ENCODE measurements around the gene PARD3B. TPM values are rescaled to one million over a fixed set of nuclear protein-coding genes. Genes with fewer than 3 reads are reported as not detected.

The PARD3B gene
- total RNA-seq, 1 donor from 2014 or later: 6.5 TPM

DNA sequence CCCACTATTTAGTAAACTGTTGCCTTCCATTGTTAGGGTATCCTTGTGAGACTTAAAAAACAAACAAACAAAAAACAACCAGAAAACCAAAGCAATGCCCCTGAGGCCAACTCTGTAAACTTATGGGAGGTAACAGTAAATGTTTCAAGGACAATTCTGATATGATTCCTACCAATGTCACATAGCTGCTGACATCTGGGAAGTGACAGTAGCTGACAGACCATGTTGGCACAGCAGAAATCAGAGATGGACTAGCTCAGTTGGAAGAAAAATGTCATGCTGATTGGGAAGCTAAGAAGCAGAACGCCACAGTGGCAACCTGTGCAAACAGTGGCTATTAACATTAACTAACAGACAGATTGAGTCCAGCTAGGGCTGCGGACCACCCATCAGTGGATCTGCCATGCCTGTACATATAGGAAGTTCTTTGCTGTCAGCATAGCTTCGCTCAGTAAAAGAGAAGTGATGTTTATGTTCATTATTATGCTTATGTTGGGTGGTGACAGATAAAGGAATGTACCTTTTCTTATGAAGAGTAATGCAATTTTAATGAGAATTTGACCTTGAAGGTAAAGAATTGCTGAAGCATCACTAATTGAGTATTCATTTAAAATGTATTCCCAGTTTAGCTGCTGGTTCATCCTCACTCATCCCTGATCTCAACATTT lies 180.6 kb downstream of the PARD3B start:
- no peak for DNase-seq (ENCODE audit: low read depth)
- TF ChIP-seq, protein P1, sequence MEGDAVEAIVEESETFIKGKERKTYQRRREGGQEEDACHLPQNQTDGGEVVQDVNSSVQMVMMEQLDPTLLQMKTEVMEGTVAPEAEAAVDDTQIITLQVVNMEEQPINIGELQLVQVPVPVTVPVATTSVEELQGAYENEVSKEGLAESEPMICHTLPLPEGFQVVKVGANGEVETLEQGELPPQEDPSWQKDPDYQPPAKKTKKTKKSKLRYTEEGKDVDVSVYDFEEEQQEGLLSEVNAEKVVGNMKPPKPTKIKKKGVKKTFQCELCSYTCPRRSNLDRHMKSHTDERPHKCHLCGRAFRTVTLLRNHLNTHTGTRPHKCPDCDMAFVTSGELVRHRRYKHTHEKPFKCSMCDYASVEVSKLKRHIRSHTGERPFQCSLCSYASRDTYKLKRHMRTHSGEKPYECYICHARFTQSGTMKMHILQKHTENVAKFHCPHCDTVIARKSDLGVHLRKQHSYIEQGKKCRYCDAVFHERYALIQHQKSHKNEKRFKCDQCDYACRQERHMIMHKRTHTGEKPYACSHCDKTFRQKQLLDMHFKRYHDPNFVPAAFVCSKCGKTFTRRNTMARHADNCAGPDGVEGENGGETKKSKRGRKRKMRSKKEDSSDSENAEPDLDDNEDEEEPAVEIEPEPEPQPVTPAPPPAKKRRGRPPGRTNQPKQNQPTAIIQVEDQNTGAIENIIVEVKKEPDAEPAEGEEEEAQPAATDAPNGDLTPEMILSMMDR (IDR thresholded peaks at IDR 0.05; ENCODE audit: insufficient read depth, low read length, poor library complexity, severe bottlenecking): no peak
- no peak overlapping the region for H3K4me3 ChIP-seq (ENCODE audit: low read depth, low read length)
- H3K36me3 ChIP-seq (ENCODE audit: control insufficient read depth, insufficient read depth, low read length): no peaks in the 10 kb centered on the region
- no peaks in the 10 kb centered on the region for H3K27me3 ChIP-seq (ENCODE audit: control insufficient read depth, insufficient read depth, low read length)

DNA sequence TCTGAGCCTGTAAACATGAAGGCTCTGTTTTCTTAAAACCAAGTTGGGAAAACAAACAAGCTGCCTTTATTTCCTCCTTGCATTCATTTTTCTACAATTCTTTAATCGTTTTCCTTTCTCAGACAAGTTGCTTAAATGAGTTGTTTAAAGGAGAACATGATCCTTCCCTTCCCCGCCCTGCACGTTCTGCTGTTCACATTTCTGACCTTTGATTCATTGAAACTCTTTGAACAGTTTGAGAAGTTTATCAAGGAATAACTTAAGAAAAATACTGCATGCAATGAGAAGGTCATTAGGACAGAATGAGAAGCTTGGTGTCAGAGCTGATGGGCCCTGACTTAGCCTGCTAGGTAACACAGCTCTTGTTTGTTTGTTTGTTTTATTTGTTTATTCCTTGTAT lies 181.6 kb downstream of the PARD3B start:
- no peak overlapping the region for H3K4me3 ChIP-seq (ENCODE audit: low read depth, low read length)
- H3K27me3 ChIP-seq (ENCODE audit: control insufficient read depth, insufficient read depth, low read length): no peaks in the 10 kb centered on the region
- no peak for DNase-seq (ENCODE audit: low read depth)
- H3K36me3 ChIP-seq (ENCODE audit: control insufficient read depth, insufficient read depth, low read length): no peaks in the 10 kb centered on the region
- TF ChIP-seq, protein P1 (IDR thresholded peaks at IDR 0.05; ENCODE audit: insufficient read depth, low read length, poor library complexity, severe bottlenecking): no peak

DNA sequence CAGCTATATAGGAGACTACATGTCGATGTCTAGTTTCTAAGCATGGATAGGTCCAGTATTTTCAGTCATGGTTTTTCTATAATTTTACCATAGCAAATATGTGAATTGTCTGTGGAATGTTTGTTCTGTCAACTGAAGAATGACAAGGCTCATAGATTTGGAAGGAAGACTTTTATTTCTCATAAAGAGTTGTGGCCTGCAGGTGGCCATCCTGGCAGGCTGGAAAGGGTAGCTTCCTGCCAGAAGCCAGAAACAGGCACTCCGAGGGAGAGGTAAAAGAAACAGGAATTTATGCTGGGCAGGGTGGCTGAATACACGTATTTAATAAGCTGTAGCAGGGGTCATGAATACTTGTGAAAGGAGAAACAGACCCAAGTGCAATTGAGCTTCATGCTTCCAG lies 182.1 kb downstream of the PARD3B start:
- TF ChIP-seq, protein P1 (IDR thresholded peaks at IDR 0.05; ENCODE audit: insufficient read depth, low read length, poor library complexity, severe bottlenecking): no peak
- DNase-seq (ENCODE audit: low read depth): no peak
- no peaks in the 10 kb centered on the region for H3K27me3 ChIP-seq (ENCODE audit: control insufficient read depth, insufficient read depth, low read length)
- H3K36me3 ChIP-seq (ENCODE audit: control insufficient read depth, insufficient read depth, low read length): no peaks in the 10 kb centered on the region
- no peak overlapping the region for H3K4me3 ChIP-seq (ENCODE audit: low read depth, low read length)

DNA sequence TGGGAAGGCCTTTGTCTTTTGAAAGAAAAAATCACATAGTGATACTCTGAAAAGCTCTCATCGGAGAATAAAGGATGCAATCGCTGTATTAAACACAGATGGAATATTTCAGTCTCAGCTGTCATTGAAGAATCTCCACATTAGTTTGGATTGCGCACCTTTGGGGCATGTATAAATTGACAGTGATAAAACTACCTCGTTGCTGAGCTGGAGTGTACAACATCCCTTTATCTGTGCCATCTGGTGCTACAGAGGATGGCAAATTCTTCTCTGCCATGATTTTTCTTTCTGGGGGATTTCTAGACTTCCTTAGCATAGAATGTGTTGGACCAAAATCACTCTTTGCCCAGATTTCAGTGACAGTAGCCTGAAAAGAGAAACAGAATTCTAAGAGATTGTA lies 185.3 kb downstream of the PARD3B start:
- DNase-seq (ENCODE audit: low read depth): no peak
- Histone ChIP-seq H3K4me3 (ENCODE audit: low read depth, low read length) (no peak overlapping the region), H3K36me3 (ENCODE audit: control insufficient read depth, insufficient read depth, low read length) (no peaks in the 10 kb centered on the region), H3K27me3 (ENCODE audit: control insufficient read depth, insufficient read depth, low read length) (no peaks in the 10 kb centered on the region)
- TF ChIP-seq, protein P1 (IDR thresholded peaks at IDR 0.05; ENCODE audit: insufficient read depth, low read length, poor library complexity, severe bottlenecking): no peak

DNA sequence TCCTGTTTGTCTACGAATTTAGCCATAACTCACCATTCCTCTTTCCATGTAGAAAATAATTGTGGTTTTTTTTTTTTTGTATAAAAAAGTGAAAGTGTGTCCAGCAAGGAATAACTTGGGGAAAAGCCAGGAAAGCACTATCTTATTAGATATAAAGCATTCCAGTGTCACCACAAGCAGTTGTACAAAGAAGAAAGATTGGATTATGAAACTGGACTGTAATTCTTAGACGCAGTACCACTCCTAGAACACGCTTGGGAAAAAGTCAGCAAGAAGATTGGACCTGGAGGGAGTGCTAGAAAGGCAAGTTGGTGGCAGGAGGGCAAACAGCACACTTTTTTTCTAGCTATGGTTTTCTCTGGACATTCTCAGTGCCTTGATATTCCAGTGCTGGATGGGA lies 186.7 kb downstream of the PARD3B start:
- Histone ChIP-seq H3K4me3 (ENCODE audit: low read depth, low read length) (no peak overlapping the region), H3K27me3 (ENCODE audit: control insufficient read depth, insufficient read depth, low read length) (no peaks in the 10 kb centered on the region), H3K36me3 (ENCODE audit: control insufficient read depth, insufficient read depth, low read length) (no peaks in the 10 kb centered on the region)
- TF ChIP-seq, protein P1 (IDR thresholded peaks at IDR 0.05; ENCODE audit: insufficient read depth, low read length, poor library complexity, severe bottlenecking): no peak
- no peak for DNase-seq (ENCODE audit: low read depth)

DNA sequence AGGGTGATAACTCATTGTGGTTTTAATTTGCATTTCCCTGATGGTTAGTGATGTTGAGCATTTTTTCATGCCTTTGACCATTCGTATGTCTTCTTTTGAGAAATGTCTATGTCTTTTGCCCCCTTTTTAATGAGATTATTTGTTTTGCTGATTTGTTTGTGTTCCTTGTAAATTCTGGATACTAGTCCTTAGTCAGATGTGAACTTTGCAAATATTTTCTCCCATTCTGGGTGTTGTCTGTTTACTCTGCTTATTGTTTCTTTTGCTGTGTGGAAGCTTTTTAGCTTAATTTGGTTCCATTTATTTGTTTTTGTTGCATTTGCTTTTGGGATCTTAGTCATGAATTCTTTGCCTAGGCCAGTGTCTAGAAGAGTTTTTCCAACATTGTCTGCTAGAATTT lies 192.0 kb downstream of the PARD3B start:
- DNase-seq (ENCODE audit: low read depth): no peak
- H3K36me3 ChIP-seq (ENCODE audit: control insufficient read depth, insufficient read depth, low read length): no peaks in the 10 kb centered on the region
- H3K27me3 ChIP-seq (ENCODE audit: control insufficient read depth, insufficient read depth, low read length): no peaks in the 10 kb centered on the region
- H3K4me3 ChIP-seq (ENCODE audit: low read depth, low read length): no peak overlapping the region
- TF ChIP-seq, protein P1 (IDR thresholded peaks at IDR 0.05; ENCODE audit: insufficient read depth, low read length, poor library complexity, severe bottlenecking): no peak

All from kidney epithelial cell (primary cell).